Effector memory CD8-positive, alpha-beta T cell (primary cell): ENCODE data around the gene TYW1B.
"Not testable (repeated sequence)": the region's sequence is repeated elsewhere in the genome, so short reads cannot be mapped to it uniquely, and the experiment has no call there.

Experiments used
- ATAC-seq: fragments of 150-1000 bp; cut with Tn5 transposase; replicated peaks from 2 replicates; pipeline ENCODE4 v1.10.0; 2021; ENCODE audit warnings: mild to moderate bottlenecking, moderate library complexity
- DNase-seq, 3 experiments: peaks; one replicate each; pipeline ENCODE4 v3.0.0; 2021
- H3K27ac Mint-ChIP-seq, 2 donors: one replicate each; pipeline ENCODE4 v1.8.0; 2022; ENCODE audit warnings: mild to moderate bottlenecking in 2 of 2, mixed read lengths in 2 of 2, moderate library complexity in 2 of 2
- H3K27me3 Mint-ChIP-seq, 2 donors: one replicate each; pipeline ENCODE4 v1.8.0; 2022; ENCODE audit warnings: mixed read lengths in 2 of 2
- H3K36me3 Mint-ChIP-seq: one replicate; pipeline ENCODE4 v1.8.0; 2022; ENCODE audit warnings: mild to moderate bottlenecking, moderate library complexity, mixed read lengths; ENCODE audit not compliant: insufficient read depth
- H3K4me1 Mint-ChIP-seq, 2 donors: one replicate each; pipeline ENCODE4 v1.8.0; 2022; ENCODE audit warnings: low read depth in 2 of 2, mixed read lengths in 2 of 2
- H3K4me3 Mint-ChIP-seq, 2 donors: one replicate each; pipeline ENCODE4 v1.8.0; 2022; ENCODE audit warnings: mild to moderate bottlenecking in 2 of 2, mixed read lengths in 2 of 2, moderate library complexity in 2 of 2
- H3K9me3 Mint-ChIP-seq, 2 donors: one replicate each; pipeline ENCODE4 v1.8.0; 2022; ENCODE audit warnings: mixed read lengths in 2 of 2

TYW1B gene

DNA sequence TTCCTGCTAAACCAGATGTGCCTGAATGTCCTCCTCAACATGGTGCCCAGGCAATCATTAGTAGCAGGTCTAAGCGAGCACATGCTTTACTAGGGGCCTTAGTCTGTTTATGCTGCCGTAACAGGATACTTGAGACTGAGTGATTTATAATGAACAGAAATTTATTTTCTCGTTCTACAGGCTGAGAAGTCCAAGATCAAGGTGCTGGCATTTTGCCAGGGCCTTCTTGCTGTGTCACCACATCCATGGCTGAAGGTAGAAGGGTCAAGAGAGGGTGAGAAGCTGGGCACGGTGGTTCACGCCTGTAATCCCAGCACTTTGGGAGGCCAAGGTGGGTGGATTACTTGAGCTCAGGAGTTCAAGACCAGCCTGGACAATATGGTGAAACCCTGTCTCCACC is 273.6 kb downstream of the TYW1B start:
- H3K4me1 Mint-ChIP-seq, H3K27ac Mint-ChIP-seq, ATAC-seq, H3K9me3 Mint-ChIP-seq, DNase-seq, H3K27me3 Mint-ChIP-seq, H3K36me3 Mint-ChIP-seq, H3K4me3 Mint-ChIP-seq: not testable (repeated sequence)

DNA sequence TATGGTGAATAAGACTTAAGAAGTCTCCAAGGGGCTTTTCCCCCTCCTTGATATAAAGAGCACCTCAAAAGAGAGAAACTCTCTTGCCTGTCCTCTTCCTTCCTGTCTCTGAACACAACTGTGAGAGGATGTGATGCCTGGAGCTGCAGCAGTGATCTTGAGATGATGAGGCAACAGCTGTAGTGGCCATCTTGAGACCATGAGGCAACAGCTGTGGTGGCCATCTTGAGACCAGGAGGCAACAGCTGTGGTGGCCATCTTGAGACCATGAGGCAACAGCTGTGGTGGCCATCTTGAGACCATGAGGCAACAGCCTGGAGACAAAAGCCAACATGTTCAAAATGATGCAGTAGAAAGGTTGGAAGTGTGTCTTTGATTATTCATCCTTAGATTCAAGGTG is 277.5 kb downstream of the TYW1B start:
- H3K9me3 Mint-ChIP-seq, ATAC-seq, H3K4me3 Mint-ChIP-seq, H3K36me3 Mint-ChIP-seq, H3K27me3 Mint-ChIP-seq, H3K4me1 Mint-ChIP-seq, DNase-seq, H3K27ac Mint-ChIP-seq: not testable (repeated sequence)

DNA sequence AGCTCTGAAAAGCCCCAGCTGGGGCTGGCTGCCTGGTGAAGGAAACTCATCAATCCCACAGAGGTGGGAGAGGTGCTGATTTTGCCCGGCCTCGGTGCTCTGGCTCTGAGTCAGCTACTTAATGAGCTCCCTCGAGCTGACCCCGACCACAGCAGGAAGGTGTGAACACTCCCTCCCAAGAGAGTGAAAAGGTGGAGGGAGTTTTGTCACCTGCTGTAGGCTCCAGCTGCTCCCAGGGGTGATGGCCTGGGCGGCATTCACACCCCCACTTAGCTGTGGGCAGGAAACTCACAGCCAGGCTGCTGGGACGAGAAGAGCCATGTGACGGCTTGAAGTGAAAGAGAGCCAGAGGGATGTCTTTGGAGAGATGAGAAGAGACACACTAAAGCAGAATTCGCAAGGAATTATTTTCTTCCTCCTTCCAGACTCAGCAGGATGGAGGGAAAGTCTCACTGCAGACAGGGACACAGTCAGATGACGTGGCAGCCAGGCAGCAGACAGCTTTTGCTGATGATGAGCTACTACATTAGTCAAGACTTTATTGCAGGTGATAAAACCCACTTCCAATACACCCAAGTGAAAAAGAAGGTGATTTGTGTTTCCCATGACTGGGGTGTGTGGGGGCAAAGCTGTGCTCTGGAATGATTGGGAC is 281.3 kb downstream of the TYW1B start:
- not testable (repeated sequence) for H3K4me1 Mint-ChIP-seq, H3K9me3 Mint-ChIP-seq, H3K36me3 Mint-ChIP-seq, DNase-seq, H3K27me3 Mint-ChIP-seq, ATAC-seq
- Mint-ChIP-seq H3K27ac (peak overlapping the region in 1 of 2 donors; percentile 63), H3K4me3 (peak overlapping the region in 1 of 2 donors; percentile 8)

DNA sequence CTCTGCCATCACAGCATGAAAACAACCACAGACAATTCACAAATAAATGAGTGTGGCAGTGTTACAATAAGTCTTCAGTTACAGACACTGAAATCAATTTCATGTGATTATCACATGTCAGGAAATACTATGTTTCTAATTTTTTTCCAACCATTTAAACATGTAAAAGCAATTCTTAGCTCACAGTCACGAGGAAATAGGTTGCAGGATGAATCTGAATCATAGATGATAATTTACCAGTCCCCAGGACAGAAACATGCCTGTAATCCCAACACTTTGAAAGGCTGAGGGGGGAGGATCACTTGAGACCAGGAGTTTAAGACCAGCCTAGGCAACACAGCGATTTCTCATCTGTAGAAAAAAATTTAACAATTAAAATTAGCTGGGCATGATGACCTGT is 283.5 kb downstream of the TYW1B start:
- H3K36me3 Mint-ChIP-seq, ATAC-seq, H3K27ac Mint-ChIP-seq, DNase-seq, H3K4me1 Mint-ChIP-seq, H3K4me3 Mint-ChIP-seq, H3K9me3 Mint-ChIP-seq, H3K27me3 Mint-ChIP-seq: not testable (repeated sequence)

DNA sequence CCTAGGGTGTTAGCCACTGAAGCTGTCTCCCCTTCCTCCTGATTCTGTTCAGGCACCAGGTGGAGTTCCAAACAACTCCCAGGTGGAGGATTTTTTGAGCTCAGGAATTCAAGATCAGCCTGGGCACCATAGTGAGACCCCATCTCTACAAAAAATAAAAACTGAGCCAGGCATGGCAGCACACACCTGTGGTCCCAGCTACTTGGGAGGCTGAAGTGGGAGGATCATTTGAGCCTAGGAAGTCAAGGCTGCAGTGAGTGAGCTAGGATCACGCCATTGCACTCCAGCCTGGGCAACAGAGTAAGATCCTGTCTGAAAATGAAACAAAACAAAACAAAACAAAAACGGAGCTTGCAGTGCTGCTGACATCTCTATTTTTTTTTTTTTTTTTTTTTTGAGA is 287.1 kb downstream of the TYW1B start:
- DNase-seq: no peak
- Mint-ChIP-seq H3K27ac (no peak overlapping the region), H3K4me1 (no peaks in the 10 kb centered on the region), H3K36me3 (no peaks in the 10 kb centered on the region), H3K4me3 (no peak overlapping the region), H3K9me3 (no peaks in the 10 kb centered on the region), H3K27me3 (no peaks in the 10 kb centered on the region)
- ATAC-seq: no peak

DNA sequence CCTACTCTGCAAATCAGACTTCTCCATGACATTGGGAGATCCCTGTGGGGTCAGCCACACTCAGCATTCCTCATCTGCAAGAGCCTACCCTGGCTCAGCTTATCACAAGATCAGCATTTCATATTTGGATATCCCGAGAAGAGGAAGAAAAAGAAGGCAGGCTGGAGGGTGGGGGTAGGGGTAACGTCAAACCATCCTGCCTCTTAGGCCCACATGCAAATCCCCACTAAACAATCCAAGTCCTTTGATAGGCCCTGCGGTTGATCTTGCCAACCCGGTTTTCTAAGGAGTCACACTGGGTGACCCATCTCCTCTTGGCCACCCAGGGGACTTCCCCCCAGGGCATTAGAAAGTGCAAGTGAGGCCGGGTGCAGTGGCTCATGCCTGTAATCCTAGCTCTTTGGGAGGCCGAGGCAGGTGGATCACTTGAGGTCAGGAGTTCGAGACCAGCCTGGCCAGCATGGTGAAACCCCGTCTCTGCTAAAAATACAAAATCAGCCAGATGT is 287.8 kb downstream of the TYW1B start:
- H3K9me3 Mint-ChIP-seq: no peaks in the 10 kb centered on the region
- H3K4me1 Mint-ChIP-seq: no peaks in the 10 kb centered on the region
- no peaks in the 10 kb centered on the region for H3K27me3 Mint-ChIP-seq
- H3K36me3 Mint-ChIP-seq: no peaks in the 10 kb centered on the region
- no peak for DNase-seq
- no peak overlapping the region for H3K27ac Mint-ChIP-seq
- ATAC-seq: no peak
- no peak overlapping the region for H3K4me3 Mint-ChIP-seq

DNA sequence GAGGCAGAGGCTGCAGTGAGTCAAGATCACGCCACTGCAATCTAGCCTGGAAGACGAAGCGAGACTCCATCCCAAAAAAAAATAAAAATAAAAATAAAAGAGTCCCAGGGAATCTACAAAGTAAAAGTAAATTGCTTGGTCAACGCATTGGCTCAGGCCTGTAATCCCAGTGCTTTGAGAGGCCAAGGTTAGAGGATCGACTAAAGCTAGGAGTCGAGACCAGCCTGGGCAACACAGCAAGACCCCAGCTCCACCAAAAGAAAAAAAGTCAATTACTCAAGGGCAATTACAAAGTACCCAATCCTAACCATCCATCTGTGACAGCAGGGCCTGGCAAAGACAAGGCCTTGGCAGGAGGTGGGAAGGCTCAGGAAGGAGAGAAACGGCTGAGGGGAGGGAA is 288.3 kb downstream of the TYW1B start:
- no peaks in the 10 kb centered on the region for H3K36me3 Mint-ChIP-seq
- H3K4me3 Mint-ChIP-seq: no peak overlapping the region
- no peaks in the 10 kb centered on the region for H3K27me3 Mint-ChIP-seq
- ATAC-seq (no peak), DNase-seq (no peak)
- no peaks in the 10 kb centered on the region for H3K4me1 Mint-ChIP-seq
- H3K27ac Mint-ChIP-seq: no peak overlapping the region
- H3K9me3 Mint-ChIP-seq: no peaks in the 10 kb centered on the region

DNA sequence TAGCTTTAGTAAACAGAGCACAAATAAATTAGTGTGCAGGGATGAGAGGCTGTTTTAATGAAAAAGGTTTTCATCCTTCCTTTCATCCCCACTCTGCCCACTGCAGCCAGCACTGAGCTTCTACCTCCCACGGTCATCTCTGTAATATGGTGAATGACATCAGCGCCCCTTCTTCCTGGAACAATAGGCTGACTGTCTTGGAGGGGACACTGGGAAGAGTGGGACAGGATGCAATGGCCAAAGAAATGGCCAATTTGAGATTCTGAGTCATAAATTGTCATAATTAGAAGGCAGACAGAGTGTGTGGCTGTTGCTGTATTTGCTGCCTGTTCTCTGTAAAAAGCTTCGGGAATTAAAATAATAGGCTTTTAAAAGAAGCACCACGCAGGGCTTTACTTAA is 289.1 kb downstream of the TYW1B start:
- ATAC-seq: no peak
- Mint-ChIP-seq H3K36me3 (no peaks in the 10 kb centered on the region), H3K27ac (no peak overlapping the region), H3K9me3 (no peaks in the 10 kb centered on the region), H3K4me3 (no peak overlapping the region), H3K27me3 (no peaks in the 10 kb centered on the region), H3K4me1 (no peaks in the 10 kb centered on the region)
- no peak for DNase-seq

DNA sequence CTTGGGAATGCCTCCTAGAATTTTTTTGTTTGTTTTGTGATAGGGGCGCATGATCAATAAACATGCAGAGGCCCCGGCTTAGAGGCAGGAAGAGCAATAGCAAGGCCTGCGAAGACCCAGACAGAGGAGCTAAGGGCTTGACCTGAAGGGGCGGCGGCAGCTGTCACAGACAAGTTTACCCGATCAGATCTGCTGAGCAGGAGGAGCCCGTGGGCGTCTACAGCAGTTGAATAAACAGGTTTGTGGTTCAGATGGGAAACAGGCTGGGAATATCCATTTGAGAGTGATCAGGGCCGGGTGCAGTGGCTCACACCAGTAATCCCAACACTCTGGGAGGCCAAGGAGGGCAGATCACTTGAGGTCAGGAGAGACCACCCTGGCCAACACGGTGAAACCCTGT is 289.9 kb downstream of the TYW1B start:
- Mint-ChIP-seq H3K27ac (no peak overlapping the region), H3K4me3 (no peak overlapping the region), H3K27me3 (no peaks in the 10 kb centered on the region), H3K4me1 (no peaks in the 10 kb centered on the region), H3K36me3 (no peaks in the 10 kb centered on the region), H3K9me3 (no peaks in the 10 kb centered on the region)
- DNase-seq (no peak), ATAC-seq (no peak)

DNA sequence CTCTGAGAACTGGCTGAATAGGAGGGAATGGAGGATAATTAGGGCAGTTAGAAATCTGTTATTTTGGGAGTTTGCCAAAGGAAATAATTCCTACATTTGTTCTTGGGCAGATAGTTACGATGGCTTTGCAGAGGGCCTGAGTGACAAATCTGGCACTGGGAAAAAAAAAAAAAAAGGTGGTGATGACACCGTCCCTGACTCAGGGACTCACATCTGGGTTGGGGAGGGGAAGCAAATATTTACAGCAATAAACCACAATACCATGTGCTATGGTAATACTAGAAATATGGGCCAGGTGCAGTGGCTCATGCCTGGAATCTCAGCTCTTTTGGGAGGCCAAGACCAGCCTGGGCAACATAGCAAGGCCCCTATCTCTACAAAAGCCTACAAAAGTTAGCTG is 292.0 kb downstream of the TYW1B start:
- H3K27me3 Mint-ChIP-seq, DNase-seq, H3K9me3 Mint-ChIP-seq, ATAC-seq, H3K4me3 Mint-ChIP-seq, H3K4me1 Mint-ChIP-seq, H3K36me3 Mint-ChIP-seq, H3K27ac Mint-ChIP-seq: not testable (repeated sequence)

DNA sequence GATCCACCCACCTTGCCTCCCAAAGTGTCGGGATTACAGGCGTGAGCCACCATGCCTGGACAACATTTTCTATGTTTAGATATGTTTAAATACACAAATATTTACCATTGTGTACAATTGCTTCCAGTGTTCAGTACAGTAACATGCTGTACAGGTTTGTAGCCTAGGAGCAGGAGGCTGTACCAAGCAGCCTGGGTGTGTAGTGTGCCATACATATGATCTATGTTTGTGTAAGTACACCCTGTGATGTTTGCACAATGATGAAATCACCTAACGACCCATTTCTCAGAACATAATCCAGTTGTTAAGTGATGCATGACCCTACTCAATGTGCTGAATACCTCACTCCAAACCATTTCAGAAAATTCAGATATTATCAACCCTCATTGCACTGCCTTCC is 297.0 kb downstream of the TYW1B start:
- H3K9me3 Mint-ChIP-seq, H3K27me3 Mint-ChIP-seq, H3K36me3 Mint-ChIP-seq, H3K4me3 Mint-ChIP-seq, ATAC-seq, DNase-seq, H3K4me1 Mint-ChIP-seq, H3K27ac Mint-ChIP-seq: not testable (repeated sequence)
